Keratinocyte (primary cell): ENCODE results near the gene SCNN1B.

Source experiments
- EZH2 ChIP-seq: IDR thresholded peaks from one replicate; pipeline ENCODE4 v1.6.1; 2012; ENCODE audit warnings: inconsistent platforms, mild to moderate bottlenecking, low read length, moderate library complexity
- TF ChIP-seq, protein P1 (sequence below), 3 experiments: IDR thresholded peaks in 1 of 3; conservative IDR thresholded peaks in 1 of 3; optimal IDR thresholded peaks in 1 of 3; 2 replicates in 2 of 3; 3 replicates in 1 of 3; pipeline versions ENCODE3 to v1.5.1; 2011; ENCODE audit warnings: low read length in 3 of 3, mild to moderate bottlenecking in 3 of 3, moderate library complexity in 2 of 3, control low read depth in 1 of 3, inconsistent platforms in 1 of 3; ENCODE audit not compliant: insufficient read depth in 2 of 3; ENCODE audit errors: extremely low read depth in 1 of 3

DNA sequence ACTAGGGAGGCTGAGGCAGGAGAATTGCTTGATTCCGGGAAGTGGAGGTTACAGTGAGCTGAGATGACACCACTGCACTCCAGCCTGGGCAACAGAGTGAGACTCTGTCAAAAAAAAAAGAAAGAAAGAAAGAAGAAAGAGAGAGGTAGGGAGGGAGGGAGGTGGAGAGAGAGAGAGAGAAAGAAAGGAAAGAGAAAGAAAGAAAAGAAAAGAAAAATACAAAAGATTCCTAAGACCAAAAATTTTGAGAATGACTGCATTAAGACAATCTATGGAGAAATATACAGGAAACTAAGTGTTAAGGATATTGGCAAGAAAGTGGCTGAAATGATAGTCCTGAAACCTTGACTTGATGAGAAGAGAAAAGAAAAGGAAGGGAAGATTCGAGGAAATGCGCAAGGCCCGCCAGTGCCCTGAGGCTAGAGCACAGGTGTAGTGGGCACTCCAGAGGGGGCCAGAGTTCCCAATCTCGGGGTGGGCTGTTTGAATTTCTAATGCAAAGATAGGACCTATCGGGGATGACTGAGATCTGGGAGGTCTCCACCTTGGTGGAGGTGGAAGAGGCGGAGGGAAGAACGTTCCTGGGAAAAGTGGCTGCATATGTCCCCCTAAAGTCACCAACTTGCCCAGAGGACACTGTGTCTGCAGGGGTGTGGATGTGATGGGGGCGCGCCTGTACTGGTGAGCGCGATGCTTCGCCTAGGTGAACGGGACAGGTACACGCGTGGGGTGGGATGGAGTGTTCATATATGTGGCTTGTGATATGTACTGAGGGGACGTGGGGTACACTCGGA lies 654 bp upstream of the SCNN1B start:
- TF ChIP-seq, protein P1, sequence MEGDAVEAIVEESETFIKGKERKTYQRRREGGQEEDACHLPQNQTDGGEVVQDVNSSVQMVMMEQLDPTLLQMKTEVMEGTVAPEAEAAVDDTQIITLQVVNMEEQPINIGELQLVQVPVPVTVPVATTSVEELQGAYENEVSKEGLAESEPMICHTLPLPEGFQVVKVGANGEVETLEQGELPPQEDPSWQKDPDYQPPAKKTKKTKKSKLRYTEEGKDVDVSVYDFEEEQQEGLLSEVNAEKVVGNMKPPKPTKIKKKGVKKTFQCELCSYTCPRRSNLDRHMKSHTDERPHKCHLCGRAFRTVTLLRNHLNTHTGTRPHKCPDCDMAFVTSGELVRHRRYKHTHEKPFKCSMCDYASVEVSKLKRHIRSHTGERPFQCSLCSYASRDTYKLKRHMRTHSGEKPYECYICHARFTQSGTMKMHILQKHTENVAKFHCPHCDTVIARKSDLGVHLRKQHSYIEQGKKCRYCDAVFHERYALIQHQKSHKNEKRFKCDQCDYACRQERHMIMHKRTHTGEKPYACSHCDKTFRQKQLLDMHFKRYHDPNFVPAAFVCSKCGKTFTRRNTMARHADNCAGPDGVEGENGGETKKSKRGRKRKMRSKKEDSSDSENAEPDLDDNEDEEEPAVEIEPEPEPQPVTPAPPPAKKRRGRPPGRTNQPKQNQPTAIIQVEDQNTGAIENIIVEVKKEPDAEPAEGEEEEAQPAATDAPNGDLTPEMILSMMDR (optimal IDR thresholded peaks at IDR 0.05 in 1 of 3, IDR thresholded peaks at IDR 0.05 in 1 of 3, conservative IDR thresholded peaks at IDR 0.05 in 1 of 3; ENCODE audit: extremely low read depth in 1 of 3, insufficient read depth in 2 of 3, low read length in 3 of 3), result no peak
- peak; percentile 54 for TF ChIP-seq EZH2
